Immature natural killer cell (primary cell): ENCODE results near the gene ETV5. TPM values are rescaled to one million over a fixed set of nuclear protein-coding genes. Genes with fewer than 3 reads are reported as not detected.

Source experiments
- DNase-seq, 3 donors: peaks; one replicate each; pipeline ENCODE4 v3.0.0; 2022; ENCODE audit warnings: mixed read lengths in 1 of 3
- H3K27ac Mint-ChIP-seq, 6 donors: one replicate each; pipeline ENCODE4 v1.8.0; 2020; ENCODE audit warnings: mixed read lengths in 6 of 6, mild to moderate bottlenecking in 5 of 6, inconsistent platforms in 4 of 6, moderate library complexity in 3 of 6
- H3K27me3 Mint-ChIP-seq, 3 donors: one replicate each; pipeline ENCODE4 v1.8.0; 2020 to 2021; ENCODE audit warnings: low read depth in 3 of 3, mild to moderate bottlenecking in 3 of 3, mixed read lengths in 3 of 3, moderate library complexity in 3 of 3, inconsistent platforms in 1 of 3
- H3K36me3 Mint-ChIP-seq, 3 donors: one replicate each; pipeline ENCODE4 v1.8.0; 2020; ENCODE audit warnings: mixed read lengths in 3 of 3, inconsistent platforms in 2 of 3, mild to moderate bottlenecking in 2 of 3
- H3K4me1 Mint-ChIP-seq, 2 donors: one replicate each; pipeline ENCODE4 v1.8.0; 2020; ENCODE audit warnings: inconsistent platforms in 2 of 2, mild to moderate bottlenecking in 2 of 2, mixed read lengths in 2 of 2, moderate library complexity in 1 of 2
- H3K4me3 Mint-ChIP-seq, 5 donors: one replicate each; pipeline ENCODE4 v1.8.0; 2020; ENCODE audit warnings: mild to moderate bottlenecking in 5 of 5, mixed read lengths in 5 of 5, inconsistent platforms in 3 of 5, moderate library complexity in 3 of 5
- H3K9me3 Mint-ChIP-seq, 6 donors: one replicate each; pipeline ENCODE4 v1.8.0; 2020; ENCODE audit warnings: mild to moderate bottlenecking in 6 of 6, mixed read lengths in 6 of 6, inconsistent platforms in 4 of 6, moderate library complexity in 3 of 6
- polyA plus RNA-seq, 3 donors: library from polyadenylated mRNA; unstranded; fragments of 300-500 nt; fragmentation: Illumina TruSeq; gene quantifications; one replicate each; pipeline ENCODE4 v1.2.3, GENCODE V29; 2021

The ETV5 gene
- polyA plus RNA-seq, 3 donors from 2014 or later: 0.26 to 2.0 TPM; not detected in 1

- Mint-ChIP-seq H3K4me1 (peaks cover 0 to 5% of the 10 kb centered on the region in 2 donors), H3K4me3 (no peak overlapping the region), H3K27me3 (peaks cover 9 to 37% (median 24%) of the 10 kb centered on the region in 3 donors), H3K36me3 (no peaks in the 10 kb centered on the region), H3K27ac (no peak overlapping the region), H3K9me3 (no peaks in the 10 kb centered on the region)
- DNase-seq: no peak
These were observed 11.6 kb downstream of the ETV5 start for GRCh38 chr3:186097317-186097662.

GRCh38 chr3:186096290-186096689 lies 12.6 kb downstream of the ETV5 start:
- peaks cover 13 to 37% (median 24%) of the 10 kb centered on the region in 3 donors for H3K27me3 Mint-ChIP-seq
- H3K9me3 Mint-ChIP-seq: no peaks in the 10 kb centered on the region
- no peaks in the 10 kb centered on the region for H3K36me3 Mint-ChIP-seq
- no peak for DNase-seq
- H3K4me1 Mint-ChIP-seq: peaks cover 0 to 5% of the 10 kb centered on the region in 2 donors
- H3K27ac Mint-ChIP-seq: no peak overlapping the region
- H3K4me3 Mint-ChIP-seq: no peak overlapping the region

- Mint-ChIP-seq H3K9me3 (no peaks in the 10 kb centered on the region), H3K4me3 (no peak overlapping the region), H3K27me3 (peaks cover 14 to 37% (median 24%) of the 10 kb centered on the region in 3 donors), H3K36me3 (no peaks in the 10 kb centered on the region), H3K4me1 (peaks cover 0 to 5% of the 10 kb centered on the region in 2 donors), H3K27ac (no peak overlapping the region)
- DNase-seq: no peak
These were observed 13.3 kb downstream of the ETV5 start for GRCh38 chr3:186095561-186096081.

- Mint-ChIP-seq H3K36me3 (no peaks in the 10 kb centered on the region), H3K27me3 (peaks cover 14 to 36% (median 24%) of the 10 kb centered on the region in 3 donors), H3K4me3 (no peak overlapping the region)
These were observed 14.0 kb downstream of the ETV5 start for GRCh38 chr3:186094696-186095425.

GRCh38 chr3:186094271-186094670 lies 14.6 kb downstream of the ETV5 start:
- Mint-ChIP-seq H3K4me3 (no peak overlapping the region), H3K27ac (no peak overlapping the region), H3K4me1 (peaks cover 0 to 5% of the 10 kb centered on the region in 2 donors)

More at GRCh38 chr3:186094696-186095425, 14.0 kb downstream of the ETV5 start:
- Mint-ChIP-seq H3K4me1 (peaks cover 0 to 5% of the 10 kb centered on the region in 2 donors), H3K9me3 (no peaks in the 10 kb centered on the region), H3K27ac (no peak overlapping the region)
- DNase-seq: no peak

GRCh38 chr3:186093271-186093900 lies 15.5 kb downstream of the ETV5 start:
- no peaks in the 10 kb centered on the region for H3K9me3 Mint-ChIP-seq
- H3K4me3 Mint-ChIP-seq: no peak overlapping the region
- H3K27me3 Mint-ChIP-seq: peaks cover 16 to 37% (median 18%) of the 10 kb centered on the region in 3 donors
- no peaks in the 10 kb centered on the region for H3K36me3 Mint-ChIP-seq
- H3K27ac Mint-ChIP-seq: no peak overlapping the region
- DNase-seq: no peak
- H3K4me1 Mint-ChIP-seq: peaks cover 0 to 5% of the 10 kb centered on the region in 2 donors

More at GRCh38 chr3:186094271-186094670, 14.6 kb downstream of the ETV5 start:
- Mint-ChIP-seq H3K9me3 (no peaks in the 10 kb centered on the region), H3K36me3 (no peaks in the 10 kb centered on the region), H3K27me3 (peaks cover 16 to 38% (median 21%) of the 10 kb centered on the region in 3 donors)
- no peak for DNase-seq

GRCh38 chr3:186092360-186093070 lies 16.4 kb downstream of the ETV5 start:
- no peak for DNase-seq
- Mint-ChIP-seq H3K4me1 (no peaks in the 10 kb centered on the region), H3K9me3 (no peaks in the 10 kb centered on the region), H3K27ac (no peak overlapping the region), H3K4me3 (no peak overlapping the region), H3K36me3 (no peaks in the 10 kb centered on the region), H3K27me3 (peaks cover 15 to 35% (median 16%) of the 10 kb centered on the region in 3 donors)

GRCh38 chr3:186090901-186091300 lies 18.0 kb downstream of the ETV5 start:
- DNase-seq: no peak
- no peak overlapping the region for H3K4me3 Mint-ChIP-seq
- peaks cover 8 to 24% (median 18%) of the 10 kb centered on the region in 3 donors for H3K27me3 Mint-ChIP-seq

GRCh38 chr3:186088335-186088734 lies 20.6 kb downstream of the ETV5 start:
- Mint-ChIP-seq H3K27ac (no peak overlapping the region), H3K9me3 (no peaks in the 10 kb centered on the region), H3K27me3 (peaks cover 2 to 22% (median 9%) of the 10 kb centered on the region in 3 donors), H3K36me3 (no peaks in the 10 kb centered on the region), H3K4me1 (no peaks in the 10 kb centered on the region), H3K4me3 (no peak overlapping the region)
- no peak for DNase-seq

More at GRCh38 chr3:186090901-186091300, 18.0 kb downstream of the ETV5 start:
- Mint-ChIP-seq H3K36me3 (no peaks in the 10 kb centered on the region), H3K4me1 (no peaks in the 10 kb centered on the region), H3K27ac (no peak overlapping the region), H3K9me3 (no peaks in the 10 kb centered on the region)

- no peaks in the 10 kb centered on the region for H3K9me3 Mint-ChIP-seq
- H3K27ac Mint-ChIP-seq: no peak overlapping the region
- H3K4me3 Mint-ChIP-seq: no peak overlapping the region
- peaks cover 1 to 16% (median 2%) of the 10 kb centered on the region in 3 donors for H3K27me3 Mint-ChIP-seq
- no peak for DNase-seq
- no peaks in the 10 kb centered on the region for H3K4me1 Mint-ChIP-seq
- H3K36me3 Mint-ChIP-seq: no peaks in the 10 kb centered on the region
These were observed 24.6 kb downstream of the ETV5 start for GRCh38 chr3:186084264-186084663.

- no peaks in the 10 kb centered on the region for H3K36me3 Mint-ChIP-seq
- no peak for DNase-seq
- H3K27me3 Mint-ChIP-seq: peaks cover 1 to 16% (median 2%) of the 10 kb centered on the region in 3 donors
- H3K27ac Mint-ChIP-seq: no peak overlapping the region
- no peaks in the 10 kb centered on the region for H3K9me3 Mint-ChIP-seq
- no peak overlapping the region for H3K4me3 Mint-ChIP-seq
- H3K4me1 Mint-ChIP-seq: no peaks in the 10 kb centered on the region
These were observed 25.1 kb downstream of the ETV5 start for GRCh38 chr3:186083746-186084145.

GRCh38 chr3:186082150-186082549 lies 26.7 kb downstream of the ETV5 start:
- no peak for DNase-seq
- Mint-ChIP-seq H3K4me3 (no peak overlapping the region), H3K4me1 (no peaks in the 10 kb centered on the region), H3K9me3 (no peaks in the 10 kb centered on the region), H3K36me3 (no peaks in the 10 kb centered on the region), H3K27me3 (peaks cover 1 to 11% (median 2%) of the 10 kb centered on the region in 3 donors), H3K27ac (no peak overlapping the region)

GRCh38 chr3:186081678-186082077 lies 27.2 kb downstream of the ETV5 start:
- no peaks in the 10 kb centered on the region for H3K4me1 Mint-ChIP-seq
- H3K27me3 Mint-ChIP-seq: peaks cover 0 to 11% (median 1%) of the 10 kb centered on the region in 3 donors
- H3K9me3 Mint-ChIP-seq: no peaks in the 10 kb centered on the region
- H3K27ac Mint-ChIP-seq: no peak overlapping the region
- H3K4me3 Mint-ChIP-seq: no peak overlapping the region
- no peaks in the 10 kb centered on the region for H3K36me3 Mint-ChIP-seq
- DNase-seq: no peak
